Rectal smooth muscle tissue (tissue), 1 donor: ENCODE results near the gene BHLHE40.

Experiments used
- H3K27ac ChIP-seq: one replicate; pipeline ENCODE4 v1.7.0; 2013; ENCODE audit warnings: low read depth, low read length, inconsistent platforms
- H3K27me3 ChIP-seq: one replicate; pipeline ENCODE4 v1.7.0; 2013; ENCODE audit warnings: low read length; ENCODE audit not compliant: control insufficient read depth, insufficient read depth
- H3K36me3 ChIP-seq: one replicate; pipeline ENCODE4 v1.7.0; 2013; ENCODE audit warnings: low read length; ENCODE audit not compliant: control insufficient read depth, insufficient read depth
- H3K4me1 ChIP-seq: one replicate; pipeline ENCODE4 v1.7.0; 2013; ENCODE audit warnings: low read length; ENCODE audit not compliant: control insufficient read depth, insufficient read depth
- H3K4me3 ChIP-seq: one replicate; pipeline ENCODE4 v1.7.0; 2013; ENCODE audit warnings: low read length
- H3K9ac ChIP-seq: one replicate; pipeline ENCODE4 v1.7.0; 2013; ENCODE audit warnings: low read length

BHLHE40 gene

GRCh38 chr3:4988983-4989834 lies 10.0 kb downstream of the BHLHE40 start:
- no peak overlapping the region for H3K9ac ChIP-seq
- peaks cover 14% of the 10 kb centered on the region for H3K4me1 ChIP-seq
- H3K27ac ChIP-seq: peak overlapping the region; percentile 42
- H3K4me3 ChIP-seq: no peak overlapping the region
- H3K27me3 ChIP-seq: no peaks in the 10 kb centered on the region
- peaks cover 2% of the 10 kb centered on the region for H3K36me3 ChIP-seq

GRCh38 chr3:4990069-4990468 lies 10.8 kb downstream of the BHLHE40 start:
- H3K36me3 ChIP-seq: no peaks in the 10 kb centered on the region
- no peaks in the 10 kb centered on the region for H3K27me3 ChIP-seq
- no peak overlapping the region for H3K27ac ChIP-seq
- peaks cover 11% of the 10 kb centered on the region for H3K4me1 ChIP-seq
- H3K9ac ChIP-seq: no peak overlapping the region
- H3K4me3 ChIP-seq: no peak overlapping the region

GRCh38 chr3:4992118-4992517 lies 12.9 kb downstream of the BHLHE40 start:
- Histone ChIP-seq H3K4me1 (peaks cover 3% of the 10 kb centered on the region), H3K27me3 (no peaks in the 10 kb centered on the region), H3K27ac (no peak overlapping the region), H3K4me3 (no peak overlapping the region), H3K36me3 (no peaks in the 10 kb centered on the region), H3K9ac (no peak overlapping the region)

- no peak overlapping the region for H3K4me3 ChIP-seq
- no peaks in the 10 kb centered on the region for H3K36me3 ChIP-seq
- peaks cover 3% of the 10 kb centered on the region for H3K4me1 ChIP-seq
- no peak overlapping the region for H3K27ac ChIP-seq
- H3K9ac ChIP-seq: no peak overlapping the region
- no peaks in the 10 kb centered on the region for H3K27me3 ChIP-seq
Measured at GRCh38 chr3:4993276-4994143, 14.3 kb downstream of the BHLHE40 start.

GRCh38 chr3:4994144-4994730 lies 15.0 kb downstream of the BHLHE40 start:
- Histone ChIP-seq H3K36me3 (no peaks in the 10 kb centered on the region), H3K4me3 (no peak overlapping the region), H3K27ac (peak overlapping the region; percentile 64), H3K27me3 (no peaks in the 10 kb centered on the region), H3K9ac (no peak overlapping the region), H3K4me1 (peaks cover 3% of the 10 kb centered on the region)

GRCh38 chr3:4994823-4995499 lies 15.7 kb downstream of the BHLHE40 start:
- Histone ChIP-seq H3K36me3 (no peaks in the 10 kb centered on the region), H3K9ac (no peak overlapping the region), H3K4me1 (peaks cover 3% of the 10 kb centered on the region), H3K27me3 (no peaks in the 10 kb centered on the region), H3K27ac (peak overlapping the region; percentile 65), H3K4me3 (no peak overlapping the region)

GRCh38 chr3:4995500-4996053 lies 16.3 kb downstream of the BHLHE40 start:
- no peaks in the 10 kb centered on the region for H3K36me3 ChIP-seq
- H3K27me3 ChIP-seq: no peaks in the 10 kb centered on the region
- H3K9ac ChIP-seq: no peak overlapping the region
- H3K4me3 ChIP-seq: no peak overlapping the region
- H3K4me1 ChIP-seq: peaks cover 3% of the 10 kb centered on the region
- H3K27ac ChIP-seq: peak overlapping the region; percentile 65

GRCh38 chr3:4996223-4996765 lies 17.1 kb downstream of the BHLHE40 start:
- no peak overlapping the region for H3K9ac ChIP-seq
- peaks cover 3% of the 10 kb centered on the region for H3K4me1 ChIP-seq
- H3K27ac ChIP-seq: no peak overlapping the region
- no peaks in the 10 kb centered on the region for H3K36me3 ChIP-seq
- H3K4me3 ChIP-seq: no peak overlapping the region
- H3K27me3 ChIP-seq: no peaks in the 10 kb centered on the region

GRCh38 chr3:4996771-4997291 lies 17.6 kb downstream of the BHLHE40 start:
- Histone ChIP-seq H3K4me1 (peaks cover 3% of the 10 kb centered on the region), H3K4me3 (no peak overlapping the region), H3K27ac (no peak overlapping the region), H3K27me3 (no peaks in the 10 kb centered on the region), H3K9ac (no peak overlapping the region), H3K36me3 (no peaks in the 10 kb centered on the region)

- Histone ChIP-seq H3K4me3 (no peak overlapping the region), H3K4me1 (peaks cover 3% of the 10 kb centered on the region), H3K27ac (no peak overlapping the region), H3K9ac (no peak overlapping the region), H3K27me3 (no peaks in the 10 kb centered on the region), H3K36me3 (no peaks in the 10 kb centered on the region)
Measured at GRCh38 chr3:4997946-4998345, 18.7 kb downstream of the BHLHE40 start.

GRCh38 chr3:4999531-5000184 lies 20.4 kb downstream of the BHLHE40 start:
- no peaks in the 10 kb centered on the region for H3K27me3 ChIP-seq
- H3K27ac ChIP-seq: no peak overlapping the region

More at GRCh38 chr3:4999531-5000184, 20.4 kb downstream of the BHLHE40 start:
- no peaks in the 10 kb centered on the region for H3K36me3 ChIP-seq
- no peak overlapping the region for H3K4me3 ChIP-seq
- H3K9ac ChIP-seq: no peak overlapping the region
- peaks cover 3% of the 10 kb centered on the region for H3K4me1 ChIP-seq
